ENCODE measurements around the gene MARCHF5. TPM values are rescaled to one million over a fixed set of nuclear protein-coding genes. Genes with fewer than 3 reads are reported as not detected.

The MARCHF5 gene
- total and polyA plus RNA-seq, 2 donors (not counting 1 experiment from before 2014, with no cell fraction given), result 7.2 to 25.9 TPM

DNA sequence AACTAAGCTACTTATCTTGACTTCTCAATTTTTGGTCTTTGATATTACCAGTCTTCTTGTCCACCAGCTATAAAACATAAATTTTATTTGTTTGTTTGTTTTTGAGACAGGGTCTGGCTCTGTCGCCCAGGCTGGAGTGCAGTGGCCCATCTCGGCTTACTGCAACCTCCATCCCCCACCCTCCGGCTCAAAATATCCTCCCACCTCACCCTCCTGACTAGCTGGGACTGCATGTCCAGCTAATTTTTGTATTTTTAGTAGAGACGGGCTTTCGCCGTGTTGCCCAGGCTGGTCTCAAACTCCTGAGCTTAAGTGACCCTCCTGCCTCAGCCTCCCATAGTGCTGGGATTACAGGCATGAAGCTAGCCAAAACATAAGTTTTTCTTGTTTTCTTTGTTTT lies 7.5 kb downstream of the MARCHF5 start:
- Histone ChIP-seq H3K9me3 (ENCODE audit: control extremely low read depth in 1 of 3, control insufficient read depth in 2 of 3, insufficient read depth in 1 of 3, low read length in 2 of 3) (no peaks in the 10 kb centered on the region), H2AFZ (ENCODE audit: insufficient read depth, low read depth, low read length, poor library complexity, severe bottlenecking) (no peak overlapping the region), H3K4me3 (ENCODE audit: control extremely low read depth in 1 of 5, extremely low read depth in 1 of 5, insufficient read depth in 1 of 5, low read depth in 2 of 5, low read length in 4 of 5) (no peak overlapping the region), H3K9ac (ENCODE audit: low read length) (no peak overlapping the region), H3K36me3 (replicated peaks in 1 of 2; ENCODE audit: control extremely low read depth in 1 of 2, control insufficient read depth in 1 of 2, extremely low read depth in 1 of 2, insufficient read depth in 2 of 2, low read length in 1 of 2) (peaks cover 6 to 9% of the 10 kb centered on the region in 2 experiments), H3K4me1 (ENCODE audit: control insufficient read depth in 2 of 2, insufficient read depth in 2 of 2, low read length in 2 of 2) (peaks cover 7 to 8% of the 10 kb centered on the region in 2 donors), H3K4me2 (replicated peaks; ENCODE audit: low read depth, low read length, poor library complexity, severe bottlenecking) (no peak overlapping the region), H4K20me1 (ENCODE audit: control insufficient read depth, insufficient read depth, low read length, poor library complexity, severe bottlenecking) (peaks cover 60% of the 10 kb centered on the region), H3K79me2 (ENCODE audit: control insufficient read depth, insufficient read depth, low read length) (peaks cover 96% of the 10 kb centered on the region), H3K27ac (ENCODE audit: low read length in 2 of 2) (no peak overlapping the region), H3K27me3 (replicated peaks in 1 of 4; ENCODE audit: control extremely low read depth in 1 of 4, control insufficient read depth in 3 of 4, insufficient read depth in 4 of 4, low read length in 3 of 4) (no peaks in the 10 kb centered on the region)
- no peak overlapping the region for H3K4me3 Mint-ChIP-seq
- CTCF ChIA-PET, result interaction anchor here (1.2 to 1.6 kb wide), 2 partner anchors 8 to 211 kb away, joined by 3 to 7 read pairs; no protein-coding TSS in a partner anchor
- no CpG with 5 or more reads among the region's 6 CpGs for whole genome bisulfite sequencing (ENCODE audit: insufficient coverage)
- peaks cover 33% of the 10 kb centered on the region for H3K4me1 Mint-ChIP-seq
- ATAC-seq (ENCODE audit: low read depth) (no peak), DNase-seq (no peak)
- POLR2A ChIA-PET, result interaction anchor here (0.6 kb wide), 1 partner anchor 236 kb away, joined by 5 read pairs; no protein-coding TSS in a partner anchor
- no peaks in the 10 kb centered on the region for H3K27me3 Mint-ChIP-seq
- H3K27ac Mint-ChIP-seq, result no peak overlapping the region
- intact Hi-C loops (cut with micrococcal nuclease), result loop anchor here (10.0 kb wide), 1 partner anchor 546 kb away; the partner anchor contains the start of gene EXOC6
- TF ChIP-seq EZH2 (IDR thresholded peaks at IDR 0.05; ENCODE audit: borderline replicate concordance, insufficient read depth, low read depth, low read length, poor library complexity, severe bottlenecking), result no peak
- TF ChIP-seq CTCF (IDR thresholded peaks at IDR 0.05), result no peak
- no peaks in the 10 kb centered on the region for H3K9me3 Mint-ChIP-seq (ENCODE audit: insufficient read depth)

DNA sequence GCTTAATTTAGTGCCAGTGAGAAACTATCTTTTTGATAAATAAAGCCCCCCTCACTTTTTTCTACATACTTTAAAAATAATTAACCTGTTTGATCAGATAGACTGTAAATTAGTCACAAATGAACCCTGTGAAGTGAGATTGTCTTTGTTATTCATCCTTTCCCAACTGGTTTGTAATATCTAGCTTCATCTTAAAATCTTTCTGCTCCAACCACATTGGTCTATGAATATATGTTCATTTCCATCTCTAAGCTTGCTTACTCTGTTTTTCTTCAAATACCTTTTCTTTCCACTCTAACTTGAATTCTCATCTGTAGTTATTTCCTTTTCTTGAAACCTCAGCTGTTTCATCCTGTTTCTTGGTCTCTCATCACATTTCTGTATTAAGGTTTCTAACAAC lies 12.1 kb downstream of the MARCHF5 start:
- DNase-seq (no peak), ATAC-seq (ENCODE audit: low read depth) (no peak)
- Histone ChIP-seq H3K79me2 (ENCODE audit: control insufficient read depth, insufficient read depth, low read length) (peaks cover 95% of the 10 kb centered on the region), H3K27me3 (replicated peaks in 1 of 4; ENCODE audit: control extremely low read depth in 1 of 4, control insufficient read depth in 3 of 4, insufficient read depth in 4 of 4, low read length in 3 of 4) (no peaks in the 10 kb centered on the region), H3K36me3 (replicated peaks in 1 of 2; ENCODE audit: control extremely low read depth in 1 of 2, control insufficient read depth in 1 of 2, extremely low read depth in 1 of 2, insufficient read depth in 2 of 2, low read length in 1 of 2) (peaks cover 6 to 9% of the 10 kb centered on the region in 2 experiments), H3K9ac (ENCODE audit: low read length) (no peak overlapping the region), H3K4me3 (ENCODE audit: control extremely low read depth in 1 of 5, extremely low read depth in 1 of 5, insufficient read depth in 1 of 5, low read depth in 2 of 5, low read length in 4 of 5) (no peak overlapping the region), H3K4me2 (replicated peaks; ENCODE audit: low read depth, low read length, poor library complexity, severe bottlenecking) (no peak overlapping the region), H2AFZ (ENCODE audit: insufficient read depth, low read depth, low read length, poor library complexity, severe bottlenecking) (no peak overlapping the region), H3K4me1 (ENCODE audit: control insufficient read depth in 2 of 2, insufficient read depth in 2 of 2, low read length in 2 of 2) (no peaks in the 10 kb centered on the region), H4K20me1 (ENCODE audit: control insufficient read depth, insufficient read depth, low read length, poor library complexity, severe bottlenecking) (peaks cover 67% of the 10 kb centered on the region), H3K27ac (ENCODE audit: low read length in 2 of 2) (no peak overlapping the region), H3K9me3 (ENCODE audit: control extremely low read depth in 1 of 3, control insufficient read depth in 2 of 3, insufficient read depth in 1 of 3, low read length in 2 of 3) (no peaks in the 10 kb centered on the region)
- intact Hi-C loops (cut with micrococcal nuclease), result no loop called here
- TF ChIP-seq CTCF (IDR thresholded peaks at IDR 0.05) (no peak), EZH2 (IDR thresholded peaks at IDR 0.05; ENCODE audit: borderline replicate concordance, insufficient read depth, low read depth, low read length, poor library complexity, severe bottlenecking) (no peak)
- Mint-ChIP-seq H3K4me1 (peaks cover 36% of the 10 kb centered on the region), H3K4me3 (no peak overlapping the region), H3K9me3 (ENCODE audit: insufficient read depth) (no peaks in the 10 kb centered on the region), H3K27ac (no peak overlapping the region), H3K27me3 (no peaks in the 10 kb centered on the region)
- POLR2A ChIA-PET, result no interaction called here
- CTCF ChIA-PET, result interaction anchor here (3.5 kb wide), 1 partner anchor 215 kb away, joined by 14 read pairs; no protein-coding TSS in a partner anchor
